Activated naive CD4-positive, alpha-beta T cell treated with anti-CD3 and anti-CD28 coated beads, Interleukin-2, amount 10 ng/mL, durations not matched to agents 5 hours and 36 hours (primary cell): Measurements from ENCODE around the gene CDH7. TPM values are rescaled to one million over a fixed set of nuclear protein-coding genes. Genes with fewer than 3 reads are reported as not detected.

Experiments
- total RNA-seq, 2 experiments: library from RNA; stranded (reverse); gene quantifications; one replicate each; pipeline ENCODE4 v1.2.3, GENCODE V29; 2021

The CDH7 gene
- total RNA-seq: not detected

GRCh38 chr18:65750389-65751154 lies at the start of gene CDH7:
Gene CDH7 (plus strand): TSS chr18:65751012. CDS start chr18:65762843, 11,831 bp downstream.

